GM23338 (cell line): ENCODE data around the gene SELENOS. TPM values are rescaled to one million over a fixed set of nuclear protein-coding genes. Genes with fewer than 3 reads are reported as not detected.

Experiments
- ATAC-seq: fragments of 200-7000 bp; cut with Tn5 transposase; 3 replicates; pipeline ENCODE4 v1.9.1; 2020
- DNase-seq: peaks from one replicate; pipeline ENCODE4 v3.0.0-alpha.2; 2015; ENCODE audit warnings: low spot score
- H2AFZ ChIP-seq: fragments of 200-600 bp; sonication (generic); 2 replicates; pipeline ENCODE4 v1.8.0; 2016; ENCODE audit warnings: antibody characterized with exemption, mild to moderate bottlenecking, moderate library complexity
- H3F3A ChIP-seq: fragments of 200-600 bp; sonication (generic); replicated peaks from 2 replicates; pipeline ENCODE4 v1.8.0; 2017; ENCODE audit warnings: antibody characterized with exemption, mixed run types, low read depth
- H3K27ac ChIP-seq: fragments of 200-600 bp; sonication (generic); 2 replicates; pipeline ENCODE4 v1.6.1; 2016; ENCODE audit warnings: low read depth
- H3K27me3 ChIP-seq: fragments of 200-600 bp; sonication (generic); 2 replicates; pipeline ENCODE4 v1.8.0; 2016; ENCODE audit warnings: mild to moderate bottlenecking, mixed run types, moderate library complexity; ENCODE audit not compliant: insufficient read depth
- H3K36me3 ChIP-seq: fragments of 200-600 bp; sonication (generic); 2 replicates; pipeline ENCODE4 v1.8.0; 2016; ENCODE audit warnings: mild to moderate bottlenecking; ENCODE audit not compliant: insufficient read depth
- H3K4me1 ChIP-seq: fragments of 200-600 bp; sonication (generic); 2 replicates; pipeline ENCODE4 v1.8.0; 2016; ENCODE audit warnings: mild to moderate bottlenecking, moderate library complexity; ENCODE audit not compliant: insufficient read depth
- H3K4me2 ChIP-seq: fragments of 200-600 bp; sonication (generic); 2 replicates; pipeline ENCODE4 v1.7.1; 2017; ENCODE audit warnings: mixed run types
- H3K4me3 ChIP-seq: fragments of 200-600 bp; sonication (generic); 2 replicates; pipeline ENCODE4 v1.6.1; 2016; ENCODE audit warnings: mixed run types
- H3K79me2 ChIP-seq: fragments of 200-600 bp; sonication (generic); replicated peaks from 2 replicates; pipeline ENCODE4 v1.8.0; 2017; ENCODE audit warnings: mild to moderate bottlenecking; ENCODE audit not compliant: insufficient read depth
- H3K9me2 ChIP-seq: fragments of 200-600 bp; sonication (generic); 2 replicates; pipeline ENCODE4 v1.8.0; 2017; ENCODE audit not compliant: insufficient read depth
- H4K20me1 ChIP-seq: fragments of 200-600 bp; sonication (generic); replicated peaks from 2 replicates; pipeline ENCODE4 v1.8.0; 2017; ENCODE audit warnings: mild to moderate bottlenecking; ENCODE audit not compliant: insufficient read depth
- H3K27ac Mint-ChIP-seq: 2 replicates; pipeline ENCODE4 v1.8.0; 2020; ENCODE audit warnings: inconsistent platforms, mild to moderate bottlenecking, moderate library complexity, mixed read lengths
- H3K27me3 Mint-ChIP-seq: 3 replicates; pipeline ENCODE4 v1.8.0; 2022; ENCODE audit warnings: low read depth, mild to moderate bottlenecking, moderate library complexity, mixed read lengths, inconsistent platforms; ENCODE audit not compliant: insufficient read depth, poor library complexity
- H3K36me3 Mint-ChIP-seq: 3 replicates; pipeline ENCODE4 v1.8.0; 2021; ENCODE audit warnings: low read depth, mild to moderate bottlenecking, inconsistent platforms, moderate library complexity, mixed read lengths
- H3K4me1 Mint-ChIP-seq: 3 replicates; pipeline ENCODE4 v1.8.0; 2020; ENCODE audit warnings: mild to moderate bottlenecking, inconsistent platforms, mixed read lengths
- H3K4me3 Mint-ChIP-seq: 3 replicates; pipeline ENCODE4 v1.8.0; 2021; ENCODE audit warnings: moderate library complexity, mild to moderate bottlenecking, inconsistent platforms, mixed read lengths
- H3K9me3 Mint-ChIP-seq: 3 replicates; pipeline ENCODE4 v1.8.0; 2020; ENCODE audit warnings: moderate library complexity, mild to moderate bottlenecking, inconsistent platforms, mixed read lengths
- CREB1 ChIP-seq: fragments of 250-450 bp; sonication (Bioruptor Pico); IDR thresholded peaks from 2 replicates; pipeline ENCODE4 v1.5.0; 2020; ENCODE audit warnings: low read depth, mild to moderate bottlenecking, moderate library complexity
- EZH2 ChIP-seq: fragments of 200-600 bp; sonication (generic); IDR thresholded peaks from one replicate; pipeline ENCODE4 v1.8.0; 2017; ENCODE audit warnings: antibody characterized with exemption, mild to moderate bottlenecking, low read depth; ENCODE audit not compliant: unreplicated experiment
- EZH2phosphoT487 ChIP-seq: fragments of 200-600 bp; sonication (generic); IDR thresholded peaks from one replicate; pipeline ENCODE4 v1.8.1; 2018; ENCODE audit warnings: antibody characterized with exemption; ENCODE audit not compliant: unreplicated experiment
- JUNB ChIP-seq: IDR thresholded peaks from one replicate; pipeline ENCODE4 v1.6.1; 2016; ENCODE audit warnings: antibody characterized with exemption; ENCODE audit not compliant: unreplicated experiment
- NANOG ChIP-seq: IDR thresholded peaks from 2 replicates; pipeline ENCODE4 v1.6.1; 2016; ENCODE audit warnings: antibody characterized with exemption, borderline replicate concordance
- STAT1 ChIP-seq: IDR thresholded peaks from one replicate; pipeline ENCODE4 v1.6.1; 2016; ENCODE audit warnings: antibody characterized with exemption; ENCODE audit not compliant: unreplicated experiment
- ZNF331 ChIP-seq: fragments of 250-450 bp; sonication (Bioruptor Pico); IDR thresholded peaks from 2 replicates; pipeline ENCODE4 v1.5.0; 2020; ENCODE audit warnings: low read depth, mild to moderate bottlenecking, moderate library complexity
- polyA plus RNA-seq: library from polyadenylated mRNA; unstranded; fragments of >200 nt; fragmentation: Nextera tagmentation; extraction: Ambion mirVana; gene quantifications from 2 replicates; pipeline ENCODE4 v1.2.1, GENCODE V29; 2016
- total RNA-seq: library from RNA; depleted of rRNA; stranded (reverse); fragments of >200 nt; shearing (Covaris generic); gene quantifications from 2 replicates; pipeline ENCODE4 v1.2.3, GENCODE V29; 2014
- TF ChIP-seq, protein P1 (sequence below), 2 experiments: fragments of 200-600 bp in 1 of 2; sonication (generic) in 1 of 2; conservative IDR thresholded peaks; 2 replicates each; pipeline versions ENCODE4 v1.5.1 to v1.6.1; 2016 to 2017; ENCODE audit warnings: antibody characterized with exemption in 2 of 2, low read depth in 2 of 2, mild to moderate bottlenecking in 2 of 2, moderate library complexity in 1 of 2
- TF ChIP-seq, protein P2 (sequence below): IDR thresholded peaks from 2 replicates; pipeline ENCODE4 v1.6.1; 2016; ENCODE audit warnings: antibody characterized with exemption
- TF ChIP-seq, protein P3 (sequence below): IDR thresholded peaks from one replicate; pipeline ENCODE4 v1.6.1; 2018; ENCODE audit warnings: antibody characterized with exemption; ENCODE audit not compliant: unreplicated experiment

The SELENOS gene
- total and polyA plus RNA-seq, 2 experiments from 2014 or later = 37.0 to 106 TPM

DNA sequence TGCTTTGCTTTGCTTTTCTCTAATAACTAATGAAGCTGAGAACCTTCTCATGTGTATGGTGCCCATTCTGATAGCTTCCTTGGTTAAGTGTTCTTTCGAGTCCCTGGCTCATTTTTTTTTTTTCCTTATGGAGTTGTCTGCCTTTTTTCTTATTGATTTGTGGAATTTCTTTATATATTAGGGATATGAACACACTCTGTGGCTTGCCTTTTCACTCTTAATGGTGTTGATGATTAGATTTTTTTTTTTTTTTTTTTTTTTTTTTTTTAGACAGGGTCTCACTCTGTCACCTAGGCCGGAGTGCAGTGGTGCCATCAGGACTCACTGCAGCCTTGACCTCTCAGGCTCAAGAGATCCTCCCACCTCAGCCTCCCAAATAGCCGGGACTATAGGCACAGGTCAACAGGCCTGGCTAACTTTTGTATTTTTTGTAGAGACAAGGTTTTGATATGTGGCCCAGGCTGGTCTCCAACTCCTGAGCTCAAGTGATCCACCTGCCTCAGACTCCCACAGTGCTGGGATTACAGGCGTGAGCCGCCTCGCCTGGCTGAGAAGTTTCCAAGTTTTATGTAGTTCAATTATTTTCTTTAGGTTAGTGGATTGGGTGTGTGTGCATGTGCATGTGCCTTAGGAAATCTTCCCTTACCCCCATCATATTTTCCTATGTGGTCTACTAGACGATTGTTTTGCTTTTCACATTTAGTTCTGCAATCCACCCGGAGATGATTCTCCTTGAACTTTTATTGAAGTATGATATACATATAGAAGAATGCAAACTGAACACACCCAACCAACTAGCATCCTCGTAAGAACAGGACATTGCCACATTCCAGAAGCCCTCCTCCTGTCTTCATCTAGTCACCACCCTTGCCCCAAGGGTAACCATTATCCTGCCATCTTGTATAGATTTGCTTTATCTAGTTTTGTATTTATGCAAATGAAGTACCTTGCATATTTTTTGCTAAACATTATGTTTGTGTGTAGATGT is 19.4 kb upstream of the SELENOS start (continued):
- TF ChIP-seq, protein P1, sequence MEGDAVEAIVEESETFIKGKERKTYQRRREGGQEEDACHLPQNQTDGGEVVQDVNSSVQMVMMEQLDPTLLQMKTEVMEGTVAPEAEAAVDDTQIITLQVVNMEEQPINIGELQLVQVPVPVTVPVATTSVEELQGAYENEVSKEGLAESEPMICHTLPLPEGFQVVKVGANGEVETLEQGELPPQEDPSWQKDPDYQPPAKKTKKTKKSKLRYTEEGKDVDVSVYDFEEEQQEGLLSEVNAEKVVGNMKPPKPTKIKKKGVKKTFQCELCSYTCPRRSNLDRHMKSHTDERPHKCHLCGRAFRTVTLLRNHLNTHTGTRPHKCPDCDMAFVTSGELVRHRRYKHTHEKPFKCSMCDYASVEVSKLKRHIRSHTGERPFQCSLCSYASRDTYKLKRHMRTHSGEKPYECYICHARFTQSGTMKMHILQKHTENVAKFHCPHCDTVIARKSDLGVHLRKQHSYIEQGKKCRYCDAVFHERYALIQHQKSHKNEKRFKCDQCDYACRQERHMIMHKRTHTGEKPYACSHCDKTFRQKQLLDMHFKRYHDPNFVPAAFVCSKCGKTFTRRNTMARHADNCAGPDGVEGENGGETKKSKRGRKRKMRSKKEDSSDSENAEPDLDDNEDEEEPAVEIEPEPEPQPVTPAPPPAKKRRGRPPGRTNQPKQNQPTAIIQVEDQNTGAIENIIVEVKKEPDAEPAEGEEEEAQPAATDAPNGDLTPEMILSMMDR (conservative IDR thresholded peaks at IDR 0.05; ENCODE audit: low read depth in 2 of 2) = no peak
- TF ChIP-seq JUNB = no peak
- TF ChIP-seq, protein P2, sequence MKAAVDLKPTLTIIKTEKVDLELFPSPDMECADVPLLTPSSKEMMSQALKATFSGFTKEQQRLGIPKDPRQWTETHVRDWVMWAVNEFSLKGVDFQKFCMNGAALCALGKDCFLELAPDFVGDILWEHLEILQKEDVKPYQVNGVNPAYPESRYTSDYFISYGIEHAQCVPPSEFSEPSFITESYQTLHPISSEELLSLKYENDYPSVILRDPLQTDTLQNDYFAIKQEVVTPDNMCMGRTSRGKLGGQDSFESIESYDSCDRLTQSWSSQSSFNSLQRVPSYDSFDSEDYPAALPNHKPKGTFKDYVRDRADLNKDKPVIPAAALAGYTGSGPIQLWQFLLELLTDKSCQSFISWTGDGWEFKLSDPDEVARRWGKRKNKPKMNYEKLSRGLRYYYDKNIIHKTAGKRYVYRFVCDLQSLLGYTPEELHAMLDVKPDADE = no peak
- no peak for TF ChIP-seq NANOG
- no peak for TF ChIP-seq STAT1
- TF ChIP-seq CREB1 (CRISPR knock-in tag) = no peak

DNA sequence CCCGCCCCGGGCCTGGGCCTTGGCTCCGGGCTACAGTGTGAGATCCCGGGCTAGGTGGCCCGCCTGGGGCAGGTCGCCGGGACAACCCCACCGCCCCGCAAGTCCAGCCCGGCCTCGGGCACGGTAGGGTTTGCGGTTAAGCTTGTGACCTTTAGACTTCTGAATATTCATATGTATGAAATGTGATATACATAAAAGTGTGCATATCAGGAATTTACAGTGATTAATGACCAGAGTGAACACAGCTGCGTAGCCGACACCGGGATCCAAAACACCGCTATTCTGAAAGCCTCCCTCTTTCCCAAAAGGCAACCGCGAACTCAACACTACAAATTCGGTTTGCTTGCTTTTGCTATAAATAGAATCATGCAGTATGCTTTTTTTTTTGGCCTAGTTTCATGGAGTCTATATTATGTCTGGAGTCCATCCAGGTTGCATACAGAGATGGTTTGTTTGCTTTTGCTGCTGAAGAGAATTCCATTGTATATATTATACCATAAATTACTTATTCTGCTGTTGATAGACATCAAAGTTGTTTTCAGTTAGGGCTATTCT is 18.4 kb upstream of the SELENOS start:
- peak overlapping the region; percentile 96 for H3K4me3 ChIP-seq
- no peaks in the 10 kb centered on the region for H3F3A ChIP-seq
- no peak for DNase-seq
- ATAC-seq = peak; percentile 81
- peaks cover 50% of the 10 kb centered on the region for H3K79me2 ChIP-seq
- Mint-ChIP-seq H3K4me1 (peaks cover 10% of the 10 kb centered on the region), H3K9me3 (no peaks in the 10 kb centered on the region), H3K4me3 (peak overlapping the region; percentile 99), H3K27ac (no peak overlapping the region), H3K27me3 (peaks cover 2% of the 10 kb centered on the region), H3K36me3 (peaks cover 7% of the 10 kb centered on the region; the same call in 2 of the 3 replicates)
- peaks cover 13% of the 10 kb centered on the region; the same call in 1 of the 2 replicates for H3K36me3 ChIP-seq
- peak overlapping the region; percentile 99 for H2AFZ ChIP-seq
- peak overlapping the region; percentile 70; the same call in 1 of the 2 replicates for H3K27ac ChIP-seq
- peaks cover 4% of the 10 kb centered on the region; the same call in 1 of the 2 replicates for H3K4me1 ChIP-seq
- H3K27me3 ChIP-seq = no peaks in the 10 kb centered on the region
- H4K20me1 ChIP-seq = peaks cover 25% of the 10 kb centered on the region
- H3K4me2 ChIP-seq = peak overlapping the region; percentile 84
- no peaks in the 10 kb centered on the region for H3K9me2 ChIP-seq
- TF ChIP-seq STAT1 (no peak), EZH2phosphoT487 (no peak), EZH2 (no peak), JUNB (no peak), NANOG (no peak), ZNF331 (CRISPR knock-in tag) (no peak), CREB1 (CRISPR knock-in tag) (no peak)
- TF ChIP-seq, protein P1 (conservative IDR thresholded peaks at IDR 0.05; ENCODE audit: low read depth in 2 of 2) = no peak
- TF ChIP-seq, protein P3, sequence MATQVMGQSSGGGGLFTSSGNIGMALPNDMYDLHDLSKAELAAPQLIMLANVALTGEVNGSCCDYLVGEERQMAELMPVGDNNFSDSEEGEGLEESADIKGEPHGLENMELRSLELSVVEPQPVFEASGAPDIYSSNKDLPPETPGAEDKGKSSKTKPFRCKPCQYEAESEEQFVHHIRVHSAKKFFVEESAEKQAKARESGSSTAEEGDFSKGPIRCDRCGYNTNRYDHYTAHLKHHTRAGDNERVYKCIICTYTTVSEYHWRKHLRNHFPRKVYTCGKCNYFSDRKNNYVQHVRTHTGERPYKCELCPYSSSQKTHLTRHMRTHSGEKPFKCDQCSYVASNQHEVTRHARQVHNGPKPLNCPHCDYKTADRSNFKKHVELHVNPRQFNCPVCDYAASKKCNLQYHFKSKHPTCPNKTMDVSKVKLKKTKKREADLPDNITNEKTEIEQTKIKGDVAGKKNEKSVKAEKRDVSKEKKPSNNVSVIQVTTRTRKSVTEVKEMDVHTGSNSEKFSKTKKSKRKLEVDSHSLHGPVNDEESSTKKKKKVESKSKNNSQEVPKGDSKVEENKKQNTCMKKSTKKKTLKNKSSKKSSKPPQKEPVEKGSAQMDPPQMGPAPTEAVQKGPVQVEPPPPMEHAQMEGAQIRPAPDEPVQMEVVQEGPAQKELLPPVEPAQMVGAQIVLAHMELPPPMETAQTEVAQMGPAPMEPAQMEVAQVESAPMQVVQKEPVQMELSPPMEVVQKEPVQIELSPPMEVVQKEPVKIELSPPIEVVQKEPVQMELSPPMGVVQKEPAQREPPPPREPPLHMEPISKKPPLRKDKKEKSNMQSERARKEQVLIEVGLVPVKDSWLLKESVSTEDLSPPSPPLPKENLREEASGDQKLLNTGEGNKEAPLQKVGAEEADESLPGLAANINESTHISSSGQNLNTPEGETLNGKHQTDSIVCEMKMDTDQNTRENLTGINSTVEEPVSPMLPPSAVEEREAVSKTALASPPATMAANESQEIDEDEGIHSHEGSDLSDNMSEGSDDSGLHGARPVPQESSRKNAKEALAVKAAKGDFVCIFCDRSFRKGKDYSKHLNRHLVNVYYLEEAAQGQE = no peak
- TF ChIP-seq, protein P2 = no peak
